Kidney (tissue), 14 donors: Measurements from ENCODE around the gene FAM83F. TPM values are rescaled to one million over a fixed set of nuclear protein-coding genes. Genes with fewer than 3 reads are reported as not detected.

Source experiments
- DNase-seq, 5 donors: peaks; one replicate each; pipeline ENCODE4 v3.0.0-alpha.2; 2013 to 2020
- FAIRE-seq: peaks from 2 replicates; lab custom pipeline; 2012; peaks lifted over from hg19 to GRCh38; lab: Jason Lieb, UNC
- H3K27ac ChIP-seq, 2 donors: one replicate each; pipeline ENCODE4 v1.7.0; 2013; ENCODE audit warnings: low read depth in 2 of 2, low read length in 2 of 2, inconsistent platforms in 1 of 2
- H3K27me3 ChIP-seq: one replicate; pipeline ENCODE4 v1.7.1; 2013; ENCODE audit warnings: low read length, inconsistent platforms; ENCODE audit not compliant: control insufficient read depth, insufficient read depth
- H3K36me3 ChIP-seq, 3 donors: one replicate each; pipeline versions ENCODE4 v1.7.0 to v1.7.1; 2013; ENCODE audit warnings: low read length in 3 of 3, control low read depth in 1 of 3, inconsistent platforms in 1 of 3; ENCODE audit not compliant: insufficient read depth in 3 of 3, control insufficient read depth in 2 of 3
- H3K4me1 ChIP-seq, 3 donors: one replicate each; pipeline versions ENCODE4 v1.7.0 to v1.7.1; 2013; ENCODE audit warnings: low read length in 3 of 3, inconsistent platforms in 1 of 3, low read depth in 1 of 3; ENCODE audit not compliant: control insufficient read depth in 2 of 3, insufficient read depth in 2 of 3
- H3K4me3 ChIP-seq, 3 donors: one replicate each; pipeline versions ENCODE4 v1.7.0 to v1.8.1; 2013; ENCODE audit warnings: low read length in 3 of 3, control low read depth in 1 of 3, inconsistent platforms in 1 of 3
- H3K9ac ChIP-seq, 3 donors: one replicate each; pipeline versions ENCODE4 v1.7.0 to v1.7.1; 2013; ENCODE audit warnings: low read length in 3 of 3, control low read depth in 1 of 3, inconsistent platforms in 1 of 3
- H3K9me3 ChIP-seq, 3 donors: one replicate each; pipeline versions ENCODE4 v1.7.0 to v1.7.1; 2013; ENCODE audit warnings: low read length in 3 of 3, control low read depth in 1 of 3, inconsistent platforms in 1 of 3; ENCODE audit not compliant: control insufficient read depth in 2 of 3, insufficient read depth in 1 of 3
- CTCF ChIP-seq: IDR thresholded peaks from 3 replicates; pipeline ENCODE4 v1.5.1; 2012; ENCODE audit warnings: mild to moderate bottlenecking, moderate library complexity, borderline replicate concordance; ENCODE audit not compliant: insufficient read depth; ENCODE audit errors: extremely low read depth
- intact Hi-C: fragments of 100-400 bp; cut with DNase I; formaldehyde crosslinking; loops from one replicate; pipeline ENCODE4 v1.11.1; 2022
- polyA plus RNA-seq: library from polyadenylated mRNA; stranded (reverse); fragments of 350-450 nt; fragmentation: Illumina TruSeq; extraction: RNeasy Lipid Tissue Mini Kit (QIAGEN cat#74804); gene quantifications from one replicate; pipeline ENCODE4 v1.2.3, GENCODE V29; 2014; ENCODE audit warnings: low read depth, low replicate concordance; ENCODE audit not compliant: insufficient read depth
- total RNA-seq: library from RNA; stranded (reverse); fragmentation: NEBNext Ultra II Directional; extraction: Animal tissue kit (Norgen Biotek cat#: 25700); gene quantifications from one replicate; pipeline ENCODE4 v1.2.1, GENCODE V29; 2021
- donor health status: control.
- donor health status: control.
- donor health status: control.
- donor health status: control.
- donor health status: control.
- donor health status: DM: yes; HTN: yes; CAD: no.
- donor health status: Normal renal cell carcinoma (clear cell type).

Gene FAM83F
- total and polyA plus RNA-seq, 2 donors from 2014 or later = 6.8 to 13.1 TPM

GRCh38 chr22:40007853-40008710 is 13.3 kb downstream of the FAM83F start:
- Histone ChIP-seq H3K36me3 (no peaks in the 10 kb centered on the region), H3K9me3 (no peaks in the 10 kb centered on the region), H3K9ac (no peak overlapping the region), H3K4me1 (peaks cover 0 to 18% (median 0%) of the 10 kb centered on the region in 3 donors), H3K27me3 (peaks cover 5% of the 10 kb centered on the region), H3K4me3 (no peak overlapping the region), H3K27ac (no peak overlapping the region)
- FAIRE-seq = no peak
- no peak for TF ChIP-seq CTCF
- peak in 1 of 5 donors; percentile 49 for DNase-seq
- intact Hi-C loops = no loop called here

- Histone ChIP-seq H3K4me3 (no peak overlapping the region), H3K36me3 (no peaks in the 10 kb centered on the region), H3K4me1 (peaks cover 0 to 18% (median 0%) of the 10 kb centered on the region in 3 donors), H3K27ac (no peak overlapping the region), H3K27me3 (peaks cover 5% of the 10 kb centered on the region), H3K9ac (no peak overlapping the region), H3K9me3 (no peaks in the 10 kb centered on the region)
- no peak for TF ChIP-seq CTCF
- intact Hi-C loops = no loop called here
- FAIRE-seq (no peak), DNase-seq (peak in 1 of 5 donors; percentile 43)
These were observed 14.1 kb downstream of the FAM83F start for GRCh38 chr22:40008726-40009291.

GRCh38 chr22:40009292-40009774 is 14.6 kb downstream of the FAM83F start:
- FAIRE-seq = no peak

More at GRCh38 chr22:40009292-40009774, 14.6 kb downstream of the FAM83F start:
- peaks cover 5% of the 10 kb centered on the region for H3K27me3 ChIP-seq
- no peak overlapping the region for H3K4me3 ChIP-seq
- peaks cover 0 to 18% (median 0%) of the 10 kb centered on the region in 3 donors for H3K4me1 ChIP-seq
- intact Hi-C loops = no loop called here
- no peak overlapping the region for H3K27ac ChIP-seq
- no peaks in the 10 kb centered on the region for H3K36me3 ChIP-seq
- peak in 4 of 5 donors; percentile 70 to 86 (median 78) for DNase-seq
- H3K9me3 ChIP-seq = no peaks in the 10 kb centered on the region
- H3K9ac ChIP-seq = no peak overlapping the region
- TF ChIP-seq CTCF = no peak
